ENCODE results near the gene OR1F1.
"Not testable (repeated sequence)": the region's sequence is repeated elsewhere in the genome, so short reads cannot be mapped to it uniquely, and the experiment has no call there.

Gene OR1F1

GRCh38 chr16:3190949-3191353 lies 2.9 kb downstream of the OR1F1 start:
- DNase-seq (ENCODE audit: low read depth) = no peak

GRCh38 chr16:3192476-3193019 lies 4.5 kb downstream of the OR1F1 start:
- TF ChIP-seq CTCF (IDR thresholded peaks at IDR 0.05; ENCODE audit: low read depth, low read length, missing control alignments) = no peak
- in situ Hi-C loops (cut with HindIII; ENCODE audit: low sequenced_read_pairs) = no loop called here
- no peak overlapping the region for H3K4me3 ChIP-seq (ENCODE audit: low read depth, low read length)
- no peak for DNase-seq (ENCODE audit: low read depth)

More at GRCh38 chr16:3190949-3191353, 2.9 kb downstream of the OR1F1 start:
- no peak for TF ChIP-seq CTCF (IDR thresholded peaks at IDR 0.05; ENCODE audit: low read depth, low read length, missing control alignments)
- H3K4me3 ChIP-seq (ENCODE audit: low read depth, low read length) = peak overlapping the region; percentile 24
- in situ Hi-C loops (cut with HindIII; ENCODE audit: low sequenced_read_pairs) = no loop called here

GRCh38 chr16:3193221-3194212 lies 5.5 kb downstream of the OR1F1 start:
- no peak for TF ChIP-seq CTCF (IDR thresholded peaks at IDR 0.05; ENCODE audit: low read depth, low read length, missing control alignments)
- no peak overlapping the region for H3K4me3 ChIP-seq (ENCODE audit: low read depth, low read length)
- DNase-seq (ENCODE audit: low read depth) = no peak
- in situ Hi-C loops (cut with HindIII; ENCODE audit: low sequenced_read_pairs) = no loop called here

GRCh38 chr16:3194792-3195191 lies 6.8 kb downstream of the OR1F1 start:
- no peak for TF ChIP-seq CTCF (IDR thresholded peaks at IDR 0.05; ENCODE audit: low read depth, low read length, missing control alignments)
- no peak for DNase-seq (ENCODE audit: low read depth)
- in situ Hi-C loops (cut with HindIII; ENCODE audit: low sequenced_read_pairs) = no loop called here
- no peak overlapping the region for H3K4me3 ChIP-seq (ENCODE audit: low read depth, low read length)

- no peak for TF ChIP-seq CTCF (IDR thresholded peaks at IDR 0.05; ENCODE audit: low read depth, low read length, missing control alignments)
- no peak for DNase-seq (ENCODE audit: low read depth)
- no peak overlapping the region for H3K4me3 ChIP-seq (ENCODE audit: low read depth, low read length)
- in situ Hi-C loops (cut with HindIII; ENCODE audit: low sequenced_read_pairs) = no loop called here
Observed at GRCh38 chr16:3195975-3196374, 8.0 kb downstream of the OR1F1 start.

GRCh38 chr16:3197694-3198333 lies 9.8 kb downstream of the OR1F1 start:
- in situ Hi-C loops (cut with HindIII; ENCODE audit: low sequenced_read_pairs); DNase-seq (ENCODE audit: low read depth); H3K4me3 ChIP-seq (ENCODE audit: low read depth, low read length): not testable (repeated sequence)

All from astrocyte of the cerebellum (primary cell).